Measurements from ENCODE around the gene MKI67. TPM values are rescaled to one million over a fixed set of nuclear protein-coding genes. Genes with fewer than 3 reads are reported as not detected.
A peak's percentile ranks its signal among the peaks of the same experiment; 100 is the strongest.
"Not testable (repeated sequence)": the region's sequence is repeated elsewhere in the genome, so short reads cannot be mapped to it uniquely, and the experiment has no call there.

The MKI67 gene
- total RNA-seq, 1 donor from 2014 or later = 7.3 TPM

DNA sequence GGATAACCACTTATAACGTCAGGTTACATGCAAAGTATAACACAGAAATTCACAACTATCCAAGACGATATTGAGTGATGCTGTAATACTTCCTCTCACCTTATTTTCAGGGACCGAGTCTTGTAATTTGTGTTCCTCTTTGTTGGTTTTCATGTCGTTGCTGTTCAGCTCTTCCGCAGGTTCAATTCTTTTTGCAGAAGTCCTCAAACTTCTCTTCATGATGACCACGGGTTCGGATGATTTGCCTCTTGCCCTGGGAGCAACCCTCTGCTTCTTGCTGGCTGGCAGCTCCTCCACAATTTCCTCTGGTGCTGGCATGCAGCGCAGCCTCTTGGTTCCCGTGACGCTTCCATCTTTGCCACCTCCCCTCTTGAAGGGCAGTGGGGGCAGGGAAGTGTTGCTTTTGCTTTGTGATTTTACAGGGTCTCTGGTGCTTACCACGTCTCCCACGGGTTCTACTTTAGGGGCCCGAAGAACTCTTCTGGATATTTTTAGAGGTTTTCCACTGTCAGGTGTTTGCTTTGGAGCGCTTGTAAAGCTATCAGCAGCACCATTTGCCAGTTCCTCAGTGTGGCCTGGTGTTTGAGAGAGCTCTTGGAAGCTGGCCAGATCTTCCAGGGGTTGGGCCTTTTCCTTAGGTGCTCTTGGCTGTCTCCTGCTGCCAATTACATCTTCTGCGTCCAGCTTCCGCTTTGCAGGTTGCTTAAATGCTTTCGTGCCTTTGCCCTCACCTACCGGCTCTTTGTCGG, 23.6 kb downstream of the MKI67 start:
- no peak for DNase-seq

DNA sequence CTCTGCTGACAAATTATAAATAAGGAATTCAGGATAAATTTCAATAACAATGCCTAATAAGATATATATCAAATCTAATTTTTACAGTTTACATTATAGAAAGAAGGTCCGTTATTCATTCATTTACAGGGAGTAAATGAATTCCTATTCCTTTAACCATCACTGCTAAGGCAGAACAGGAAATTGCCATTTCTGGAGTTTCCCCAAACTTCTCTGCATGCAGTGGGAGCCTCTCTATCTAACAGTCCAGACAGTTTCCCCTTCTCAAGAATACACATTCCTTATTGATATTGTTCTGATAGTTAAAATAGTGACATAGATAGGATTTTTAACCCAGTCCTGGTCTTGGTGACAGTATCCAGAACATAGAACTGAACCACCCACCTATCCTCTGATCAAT, 24.3 kb downstream of the MKI67 start:
- no peak for DNase-seq

DNA sequence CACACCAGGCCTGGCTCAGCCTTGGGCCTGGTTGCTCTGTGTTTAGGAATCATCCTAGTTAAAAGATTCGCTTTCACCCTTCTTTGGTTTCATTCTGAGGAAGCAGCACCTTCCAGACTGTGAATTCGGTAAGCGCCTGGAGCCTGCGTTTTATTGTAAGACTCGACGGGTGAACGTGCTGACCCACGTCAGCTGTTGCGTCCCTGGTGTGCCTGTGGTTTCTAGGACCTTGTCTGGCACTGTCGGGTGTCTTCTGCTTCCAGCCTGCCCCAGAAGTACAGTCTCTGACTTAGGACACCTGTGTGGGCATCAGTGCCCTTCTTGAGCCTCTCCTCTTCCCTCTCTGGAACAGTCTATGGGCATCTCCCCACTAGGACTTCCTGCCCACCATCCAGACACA, 26.3 kb downstream of the MKI67 start:
- DNase-seq = no peak

DNA sequence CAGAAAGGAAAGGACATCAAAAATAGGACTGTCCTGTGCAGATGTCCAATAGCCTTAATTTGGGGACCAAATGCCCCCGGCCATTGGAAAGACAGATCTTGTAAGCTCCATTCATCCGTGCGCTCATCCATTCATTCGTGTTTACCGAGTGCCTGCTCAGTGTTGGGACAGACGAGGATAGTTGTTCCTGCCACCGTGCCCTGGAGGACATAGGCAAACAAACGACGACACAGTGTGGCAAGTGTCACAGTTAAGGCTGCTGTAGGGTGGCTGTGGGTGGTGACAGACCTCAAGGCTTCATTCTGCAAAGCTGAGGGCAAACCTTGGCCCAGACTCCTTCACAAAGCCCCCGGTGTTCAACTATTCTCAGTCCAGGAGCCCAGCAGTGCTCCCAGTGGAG, 27.6 kb downstream of the MKI67 start:
- no peak for DNase-seq

DNA sequence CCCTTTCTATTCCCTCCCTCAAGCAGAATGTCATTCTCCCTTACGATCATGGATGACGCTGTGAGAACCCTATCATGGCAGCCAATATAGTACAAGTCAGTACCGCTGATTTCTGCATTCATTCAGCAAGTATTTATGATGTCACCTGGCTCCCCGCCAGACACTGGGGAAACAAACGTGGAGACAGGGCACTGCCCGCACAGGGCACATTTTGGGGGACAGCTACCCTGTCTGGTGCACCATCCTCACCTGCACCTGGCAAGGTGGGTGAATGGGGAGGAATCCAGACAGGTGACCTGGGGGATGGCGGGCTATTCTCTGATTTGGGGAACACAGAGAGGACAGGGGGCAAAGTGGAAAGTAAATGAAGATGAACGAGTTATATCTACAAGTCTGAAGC, 28.4 kb downstream of the MKI67 start:
- peak; percentile 63 for DNase-seq

DNA sequence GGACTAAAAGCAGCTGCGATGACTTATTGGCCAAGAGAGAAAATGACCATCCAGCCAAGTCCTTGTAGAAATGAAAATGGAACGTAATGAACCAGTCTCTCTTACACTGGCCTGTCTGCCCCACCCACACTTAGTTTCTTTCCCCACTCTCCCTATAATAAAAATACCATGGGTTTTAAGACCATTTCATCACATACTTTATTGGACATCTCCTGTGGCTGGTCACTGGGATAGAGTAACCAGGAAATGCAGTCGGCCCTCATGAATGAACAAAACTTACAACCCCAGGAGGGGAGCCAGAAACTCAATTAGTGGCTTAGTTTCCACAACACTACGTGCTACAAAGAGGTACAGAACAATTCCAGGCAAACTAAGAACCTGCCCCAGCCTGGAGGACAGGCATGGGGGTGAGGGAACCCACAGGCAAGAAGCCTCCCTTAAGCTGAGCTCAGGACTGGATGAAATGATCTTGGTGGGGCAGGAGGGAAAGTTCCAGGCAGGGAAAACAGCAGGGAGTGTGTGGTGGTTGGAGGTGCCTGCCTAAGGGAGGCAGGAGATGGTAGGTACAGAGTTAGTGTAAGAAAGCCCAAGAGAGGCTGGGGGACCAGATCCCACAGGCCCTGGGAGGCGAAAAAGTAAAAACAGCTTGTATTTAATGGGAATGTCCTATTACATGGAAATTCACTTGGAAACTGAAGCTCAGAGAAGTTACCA, 29.6 kb downstream of the MKI67 start:
- no peak for DNase-seq

DNA sequence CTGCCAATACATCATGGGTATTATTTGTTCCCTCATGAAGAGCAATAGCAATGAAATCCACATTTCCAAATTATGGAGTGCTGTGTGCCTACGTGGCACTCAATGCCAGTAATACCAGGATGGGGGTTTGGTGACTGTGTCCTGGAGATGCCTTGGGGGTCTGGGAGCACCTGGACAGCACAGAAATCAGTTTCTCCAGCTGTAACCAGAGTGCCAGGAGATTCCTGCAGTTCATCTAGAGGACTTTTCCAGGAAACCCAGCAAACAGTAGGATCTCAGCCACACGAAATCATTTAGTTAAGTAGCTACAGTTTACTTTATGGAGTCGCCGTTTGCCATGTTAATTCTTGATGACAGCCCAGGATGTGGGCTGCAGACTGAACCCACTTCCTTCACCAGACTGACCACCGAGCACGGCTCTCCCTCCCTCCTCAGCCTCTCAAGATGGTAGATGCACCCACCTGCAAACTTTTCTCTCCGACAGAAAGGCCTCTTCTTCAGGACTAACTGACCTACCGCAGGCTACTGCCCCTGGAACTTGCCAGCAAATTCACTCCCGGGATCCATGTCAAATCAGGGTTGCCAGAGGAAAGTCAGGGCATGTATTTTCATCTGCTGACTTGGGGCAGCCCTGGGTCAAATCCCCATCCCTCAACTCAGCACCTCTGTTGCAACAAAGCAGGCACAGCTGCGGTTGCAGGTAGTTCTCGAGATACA, 30.3 kb downstream of the MKI67 start:
- DNase-seq = no peak

DNA sequence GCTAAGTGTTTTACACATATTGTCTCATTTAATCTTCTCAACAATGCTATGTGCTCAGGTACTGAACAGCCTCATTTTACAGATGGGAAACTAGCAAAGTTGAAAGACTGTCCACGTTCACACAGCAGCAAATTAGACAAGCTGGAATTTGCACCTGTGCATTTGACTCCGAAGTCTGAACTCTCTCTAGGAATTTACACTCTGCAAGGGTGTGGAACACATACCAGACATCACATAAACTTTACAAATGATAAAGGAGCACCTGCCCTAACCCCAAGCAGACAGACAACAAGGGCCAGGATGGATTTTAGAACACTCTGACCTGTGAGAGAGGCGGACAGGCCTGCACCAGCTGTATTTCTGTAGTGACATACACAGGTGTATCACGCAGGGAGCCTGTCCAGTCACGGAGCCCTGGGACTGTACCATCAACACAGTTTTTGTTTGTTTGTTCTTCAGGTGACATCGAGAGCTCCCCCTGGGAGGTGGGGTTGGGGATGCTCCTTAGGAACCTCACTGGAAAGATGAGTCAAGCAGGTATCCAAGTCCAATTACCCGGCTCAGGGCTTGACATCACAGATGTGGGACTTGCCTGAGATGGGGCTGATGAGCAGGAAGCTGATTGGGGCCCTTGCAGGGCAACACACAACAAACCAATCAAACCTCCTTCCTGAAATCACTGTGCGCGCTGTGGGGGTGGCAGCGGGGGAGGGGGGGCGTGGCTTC, 31.0 kb downstream of the MKI67 start:
- DNase-seq = peak; percentile 44

DNA sequence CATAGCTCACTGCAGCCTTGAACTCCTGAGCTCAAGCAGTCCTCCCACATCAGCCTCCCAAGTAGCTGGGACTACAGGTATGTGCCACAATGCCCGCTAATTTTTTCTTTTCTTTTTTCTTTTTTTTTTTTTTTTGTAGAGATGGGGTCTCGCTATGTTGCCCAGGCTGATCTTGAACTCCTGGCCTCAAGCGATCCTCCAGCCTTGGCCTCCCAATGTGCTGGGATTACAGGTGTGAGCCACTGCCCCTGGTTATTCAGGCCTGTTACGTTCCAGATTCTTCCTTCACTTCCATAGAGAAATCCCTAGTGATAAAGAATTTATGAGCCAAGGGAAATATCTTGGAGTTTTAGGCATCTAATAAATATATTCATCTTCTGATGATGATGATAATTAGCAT, 31.6 kb downstream of the MKI67 start:
- not testable (repeated sequence) for DNase-seq

DNA sequence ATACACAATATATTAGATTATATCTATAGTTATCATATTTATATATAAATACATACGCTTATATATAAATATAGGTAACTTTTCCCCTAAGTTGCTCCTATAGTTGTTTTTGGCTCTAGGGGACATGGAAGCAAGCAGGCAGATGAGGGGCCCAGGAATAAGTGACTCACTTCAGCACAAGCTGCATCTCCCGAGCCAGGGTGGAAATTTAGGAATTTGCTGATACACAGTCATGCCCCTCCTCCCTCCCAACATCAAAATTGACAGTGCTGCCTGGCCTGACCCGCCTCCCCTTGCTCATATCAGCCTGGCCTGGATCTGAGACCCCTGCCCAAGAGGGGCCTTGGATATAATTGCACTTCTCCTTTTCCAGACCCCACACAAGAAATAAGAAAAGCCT, 33.8 kb downstream of the MKI67 start:
- no peak for DNase-seq

DNA sequence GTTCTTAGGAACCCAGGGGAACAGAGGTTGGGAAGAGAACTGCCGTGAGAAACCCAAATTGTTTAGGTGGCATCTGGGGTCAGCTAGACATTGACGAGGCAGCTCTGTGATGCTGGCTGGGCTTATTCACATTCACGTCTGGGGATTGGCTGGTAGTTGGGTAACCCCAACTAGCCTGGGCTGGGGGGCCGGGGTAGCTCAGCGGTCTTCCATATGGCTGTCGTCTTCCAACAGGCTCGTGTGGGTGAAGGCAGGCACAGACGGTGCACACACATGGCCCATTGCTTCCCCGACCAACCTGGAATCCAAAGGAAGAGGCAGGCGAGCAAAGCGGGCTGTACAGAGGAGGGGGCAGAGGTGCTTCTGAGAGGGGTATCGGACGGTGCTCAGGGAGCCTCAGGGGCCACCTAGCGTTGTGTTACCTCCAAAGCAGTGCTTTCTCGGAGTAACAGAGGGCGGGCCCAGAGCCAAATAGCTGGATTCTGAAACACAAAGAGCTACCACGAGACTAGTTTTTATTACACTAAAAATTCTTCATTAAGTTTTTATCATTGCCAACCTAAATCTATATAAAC, 34.5 kb downstream of the MKI67 start:
- no peak for DNase-seq

DNA sequence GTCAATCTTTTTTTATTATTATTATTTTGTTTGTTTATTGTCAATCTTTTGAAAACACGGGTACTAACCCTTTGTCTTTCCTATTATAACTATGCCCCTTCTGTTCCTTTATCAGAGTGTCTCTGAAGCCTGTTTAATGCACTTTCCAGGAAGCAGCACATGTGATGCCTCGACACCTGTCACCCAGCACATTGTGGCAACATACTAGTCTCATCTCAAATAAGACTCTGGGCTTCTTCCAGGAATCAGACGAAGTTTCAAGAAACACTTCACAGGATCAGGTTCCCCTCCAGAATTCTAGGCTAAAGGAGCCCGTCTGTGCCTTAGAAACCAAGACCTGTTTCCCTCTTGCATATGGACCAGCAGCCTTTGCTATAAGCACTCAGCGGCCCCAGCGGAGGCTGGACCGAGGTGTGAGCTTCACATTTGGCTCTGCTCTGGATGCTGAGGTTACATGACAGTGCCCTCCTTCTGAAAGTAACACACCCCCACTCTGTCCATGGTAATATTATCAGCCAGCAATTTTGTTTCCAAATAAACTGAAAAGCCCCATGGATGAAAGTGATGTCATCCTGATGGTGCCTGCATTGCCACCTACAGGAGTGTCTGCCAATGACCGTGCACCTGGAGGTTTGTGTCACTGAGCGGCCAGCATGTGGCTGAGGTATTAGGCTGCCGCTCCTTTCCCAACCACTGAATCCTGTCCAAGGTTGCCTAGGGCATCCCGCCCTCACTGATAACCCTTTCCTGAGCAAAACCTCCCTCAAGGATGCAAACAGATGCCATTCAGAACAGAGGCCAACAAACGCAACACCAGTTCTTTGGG, 38.1 kb downstream of the MKI67 start:
- peak; percentile 36 for DNase-seq

DNA sequence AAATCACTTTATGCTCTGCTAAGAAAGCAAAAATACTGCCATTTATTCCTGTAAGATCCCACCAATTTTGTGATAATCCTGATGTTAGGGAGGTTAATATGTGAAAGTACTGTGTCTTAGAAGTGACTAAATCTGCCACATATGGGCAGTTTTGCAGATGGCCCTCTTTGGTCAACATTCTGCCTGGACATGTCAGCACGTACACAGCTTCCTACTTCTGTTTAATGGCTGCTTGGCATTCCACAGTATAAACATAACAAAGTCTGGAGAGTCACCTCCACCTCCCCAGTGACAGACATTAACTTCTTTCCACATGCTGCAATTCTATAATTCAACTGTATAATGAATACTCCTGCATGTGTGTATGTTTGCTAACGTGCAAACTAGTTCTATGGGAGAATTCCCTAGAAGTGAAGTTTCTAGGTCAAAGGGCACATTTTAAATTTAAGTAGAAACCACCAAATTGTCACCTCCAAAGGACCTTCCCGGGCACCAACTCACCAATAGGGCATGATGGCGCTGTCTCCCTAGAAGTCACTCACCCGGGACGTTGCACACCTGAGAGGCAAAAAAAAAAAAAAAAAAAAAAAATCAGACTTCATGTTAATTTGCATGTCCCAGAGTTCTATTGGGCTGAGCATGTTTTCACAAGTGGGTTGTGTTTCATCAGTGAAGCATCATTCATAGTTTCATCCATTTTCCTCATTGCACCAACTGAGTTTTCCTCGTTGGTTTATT, 38.9 kb downstream of the MKI67 start:
- DNase-seq = no peak

DNA sequence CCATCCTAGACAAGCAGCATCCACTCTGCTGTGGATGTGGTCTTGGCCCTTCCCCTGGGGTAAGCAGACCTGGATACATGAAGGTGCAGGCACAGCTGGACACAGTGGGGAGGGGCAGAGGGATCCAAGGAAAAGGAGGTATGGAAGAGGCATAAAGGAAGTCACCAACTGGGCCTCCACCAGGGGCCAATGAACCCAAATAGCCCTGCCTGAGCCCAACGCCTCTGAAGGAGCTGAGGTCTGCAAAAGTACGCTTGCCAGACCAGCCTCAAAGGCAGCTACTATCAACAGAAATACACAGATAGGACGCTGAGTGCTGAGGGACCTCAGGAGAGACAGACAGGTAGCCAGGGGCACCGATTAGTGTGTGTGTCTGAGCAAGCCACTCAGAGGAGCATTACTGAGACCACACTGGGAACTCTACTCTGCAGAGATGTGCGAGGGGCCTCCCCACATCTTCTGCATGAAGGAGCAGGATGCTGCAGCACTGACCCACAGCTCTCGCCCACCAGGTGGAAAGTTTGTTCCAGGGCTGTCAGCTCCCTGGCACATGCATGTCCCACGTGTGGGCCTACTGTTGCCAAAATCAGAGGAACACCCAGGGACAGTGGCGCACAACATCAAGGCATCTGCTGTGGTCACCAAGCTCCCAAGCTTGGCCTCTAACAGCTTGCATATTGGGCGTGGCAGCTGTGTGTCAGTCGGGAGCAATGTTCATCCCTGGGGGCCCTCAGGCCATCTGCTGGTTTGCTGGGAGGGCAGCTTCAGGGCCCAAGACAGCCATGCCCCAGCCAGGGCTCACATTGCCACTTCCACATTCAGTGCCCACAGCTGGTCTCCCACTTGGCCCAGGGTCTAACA, 40.0 kb downstream of the MKI67 start:
- no peak for DNase-seq

DNA sequence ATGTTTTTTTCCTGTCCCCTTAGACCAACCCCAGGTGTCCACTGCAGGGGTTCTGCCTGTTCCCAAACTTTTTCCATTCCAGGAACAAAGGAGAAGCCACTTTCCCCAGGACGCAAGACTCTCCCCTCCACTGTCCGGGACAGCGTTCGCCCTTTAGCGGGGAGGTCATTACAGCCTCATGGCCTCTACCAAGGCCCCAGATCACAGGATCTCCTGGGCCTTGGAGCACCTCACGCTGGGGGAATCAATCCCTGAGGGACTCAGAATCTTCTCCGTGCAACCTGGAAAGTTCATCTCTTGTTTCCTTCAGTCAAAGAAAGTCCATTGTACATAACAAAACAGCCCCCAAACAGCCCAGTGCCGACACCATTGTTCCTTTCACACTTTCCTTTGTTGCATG, 41.2 kb downstream of the MKI67 start:
- DNase-seq = no peak

DNA sequence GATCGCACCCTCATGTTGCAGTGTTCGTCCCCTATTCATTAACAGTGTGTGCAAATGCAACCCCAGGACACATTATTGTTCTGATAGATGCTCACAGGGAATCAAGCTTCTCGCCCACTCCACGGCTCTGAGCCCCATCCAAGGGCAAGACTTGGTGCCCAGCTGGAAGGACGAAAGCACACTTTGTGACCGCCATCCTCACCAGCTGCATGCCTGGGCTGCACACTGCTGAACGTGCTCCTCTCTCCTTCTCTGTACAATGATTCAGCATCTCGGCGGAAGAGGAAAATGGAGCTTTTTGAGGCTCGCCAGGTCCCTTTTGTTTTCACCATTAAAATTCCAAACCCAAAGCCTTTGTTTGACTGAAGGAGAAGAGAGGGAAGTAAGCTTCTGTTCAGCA, 41.9 kb downstream of the MKI67 start:
- DNase-seq = no peak

DNA sequence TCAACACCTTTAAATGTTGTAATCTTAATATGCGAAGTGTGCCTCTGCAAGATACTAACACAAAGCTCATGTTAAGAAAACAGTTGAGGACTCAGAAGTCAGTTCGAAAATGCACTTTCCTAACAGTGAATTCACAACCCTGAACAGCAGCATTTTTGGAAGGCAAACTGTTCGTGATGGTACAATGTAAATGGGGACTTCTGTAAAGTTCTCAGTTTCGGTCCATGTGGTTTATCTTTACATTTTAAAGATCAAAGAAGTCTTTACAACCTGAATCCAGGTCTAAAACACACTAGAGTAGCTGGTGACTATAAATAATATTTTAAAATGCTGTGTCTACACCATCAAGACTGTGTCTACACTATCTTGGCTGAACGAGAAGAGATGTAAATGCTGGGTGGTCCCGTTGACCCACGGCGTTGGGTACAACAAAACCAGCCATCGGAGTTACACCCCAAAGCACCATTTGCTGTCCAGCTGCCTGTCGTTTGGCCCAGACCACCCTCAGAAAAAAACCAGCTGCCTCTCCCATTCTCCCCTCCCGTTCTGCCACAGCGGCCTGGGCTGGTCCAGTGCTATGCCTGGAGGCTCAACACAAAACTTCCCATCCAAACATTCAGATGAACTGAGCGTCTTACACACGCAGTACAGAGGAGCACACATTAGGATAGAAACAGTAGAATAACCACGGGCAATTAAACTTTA, 42.9 kb downstream of the MKI67 start:
- DNase-seq = no peak

DNA sequence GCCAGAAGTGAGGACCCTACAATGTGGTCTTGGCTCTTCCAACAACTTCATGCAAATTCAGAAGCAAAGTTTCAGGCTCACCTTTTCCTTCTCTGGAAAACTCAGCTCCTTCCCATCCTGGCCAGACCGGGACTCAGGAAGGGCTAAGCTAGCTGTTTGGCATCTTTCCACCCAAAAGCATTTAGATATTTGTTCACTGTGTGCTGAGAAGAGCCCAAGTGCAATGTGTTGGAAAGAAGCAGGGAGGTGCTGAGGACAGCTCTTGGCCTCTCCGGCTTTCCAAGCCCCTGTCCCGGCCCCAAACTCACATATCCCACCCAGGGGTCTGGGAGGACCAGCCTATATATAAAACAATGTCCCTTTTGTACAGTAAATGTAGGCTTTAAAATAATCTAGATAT, 44.5 kb downstream of the MKI67 start:
- no peak for DNase-seq

DNA sequence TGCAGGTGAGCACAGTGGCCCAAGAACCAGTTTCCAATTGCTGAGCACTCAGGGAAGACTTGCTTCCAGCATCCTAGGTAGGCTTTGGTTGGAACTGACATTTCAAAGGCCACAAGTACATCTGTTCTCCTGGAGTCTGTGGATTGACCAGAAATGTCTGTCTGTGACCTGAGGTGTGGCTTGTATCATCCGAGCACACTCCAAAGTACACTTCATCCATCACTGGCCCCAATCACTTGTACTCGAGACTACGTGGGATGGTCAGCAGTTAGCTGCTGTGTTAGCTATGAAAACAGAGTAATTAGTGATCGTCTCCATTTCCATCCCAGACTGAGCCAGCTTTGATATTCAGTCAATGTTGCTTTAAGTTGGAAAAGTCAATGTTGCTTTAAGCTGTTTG, 45.0 kb downstream of the MKI67 start:
- DNase-seq = no peak
